MM.1S (cell line): ENCODE data around the gene SPRED3.

ENCODE experiments used
- CTCF ChIP-seq: fragments of 300-600 bp; sonication (generic); IDR thresholded peaks from 2 replicates; pipeline ENCODE4 v1.5.1; 2016; ENCODE audit warnings: antibody characterized with exemption, low read length, mixed read lengths
- EZH2 ChIP-seq: fragments of 300-600 bp; sonication (generic); optimal IDR thresholded peaks from 2 replicates; pipeline ENCODE3; 2017; ENCODE audit warnings: low read depth, mild to moderate bottlenecking, antibody characterized with exemption, low read length, mixed read lengths
- EZH2phosphoT487 ChIP-seq: fragments of 300-600 bp; sonication (generic); IDR thresholded peaks from 2 replicates; pipeline ENCODE4 v1.6.1; 2018; ENCODE audit warnings: antibody characterized with exemption, low read length

- TF ChIP-seq CTCF (no peak), EZH2 (no peak), EZH2phosphoT487 (no peak)
Measured at GRCh38 chr19:38386300-38386970, 2.1 kb upstream of the SPRED3 start.
